Endothelial cell of umbilical vein (primary cell): ENCODE measurements around the gene COPRS. TPM values are rescaled to one million over a fixed set of nuclear protein-coding genes. Genes with fewer than 3 reads are reported as not detected.

Source experiments
- BruUV-seq: library from RNA; stranded (reverse); fragments of 400-500 nt; replicated peaks from 2 replicates; lab custom pipeline; 2021; lab: Mats Ljungman, UMichigan
- CTCF ChIA-PET: fragments of 300-600, 350-600 bp; sonication (Branson Sonifier 250); formaldehyde crosslinking; loops from one replicate; lab custom pipeline; 2021; ENCODE audit warnings: antibody characterized with exemption, inconsistent platforms; lab: Charles Lee
- POLR2A ChIA-PET: fragments of 300-600, 350-600 bp; sonication (Branson Sonifier 250); formaldehyde crosslinking; loops from one replicate; lab custom pipeline; 2021; ENCODE audit warnings: antibody characterized with exemption, inconsistent platforms; lab: Charles Lee
- DNase-seq: peaks from one replicate; pipeline ENCODE4 v3.0.0-alpha.2; 2011; ENCODE audit warnings: low read depth, low spot score
- FAIRE-seq: peaks from 2 replicates; lab custom pipeline; 2011; peaks lifted over from hg19 to GRCh38; lab: Jason Lieb, UNC
- H2AFZ ChIP-seq: 2 replicates; pipeline ENCODE4 v1.6.0; 2012; ENCODE audit warnings: low read depth, low read length, control low read depth, inconsistent platforms
- H3K27ac ChIP-seq: 2 replicates; pipeline ENCODE4 v1.5.1; 2011; ENCODE audit warnings: low read depth, mild to moderate bottlenecking, control low read depth, low read length, moderate library complexity; ENCODE audit not compliant: insufficient read depth
- H3K27me3 ChIP-seq, 2 experiments: 2 replicates each; pipeline versions ENCODE4 v1.6.0 to v1.6.1; 2011; ENCODE audit warnings: low read length in 2 of 2, mixed read lengths in 1 of 2; ENCODE audit not compliant: control insufficient read depth in 2 of 2, insufficient read depth in 2 of 2
- H3K36me3 ChIP-seq, 2 experiments: 2 replicates in 1 of 2; 3 replicates in 1 of 2; pipeline ENCODE4 v1.5.1; 2011; ENCODE audit warnings: low read length in 2 of 2, mild to moderate bottlenecking in 1 of 2, moderate library complexity in 1 of 2; ENCODE audit not compliant: control insufficient read depth in 2 of 2, insufficient read depth in 2 of 2; ENCODE audit errors: extremely low read depth in 1 of 2
- H3K4me1 ChIP-seq: 3 replicates; pipeline ENCODE4 v1.5.1; 2011; ENCODE audit warnings: mild to moderate bottlenecking, low read length; ENCODE audit not compliant: control insufficient read depth, insufficient read depth; ENCODE audit errors: extremely low read depth
- H3K4me2 ChIP-seq: 2 replicates; pipeline ENCODE4 v1.6.1; 2011; ENCODE audit warnings: low read length, control low read depth, mixed read lengths; ENCODE audit not compliant: insufficient read depth
- H3K4me3 ChIP-seq, 3 experiments: fragments of 200-600 bp in 1 of 3; sonication (generic), shearing (Covaris generic) in 1 of 3; replicated peaks in 1 of 3; 2 replicates each; pipeline ENCODE4 v1.5.1; 2011 to 2016; ENCODE audit warnings: control low read depth in 3 of 3, low read length in 3 of 3, mild to moderate bottlenecking in 2 of 3, inconsistent platforms in 1 of 3, low read depth in 1 of 3, moderate library complexity in 1 of 3; ENCODE audit not compliant: insufficient read depth in 1 of 3
- H3K79me2 ChIP-seq: 2 replicates; pipeline ENCODE4 v1.6.0; 2012; ENCODE audit warnings: low read length, inconsistent platforms; ENCODE audit not compliant: control insufficient read depth, insufficient read depth
- H3K9ac ChIP-seq: replicated peaks from 2 replicates; pipeline ENCODE3; 2011; ENCODE audit warnings: low read length, control low read depth; ENCODE audit not compliant: insufficient read depth; ENCODE audit errors: extremely low read depth
- H3K9me1 ChIP-seq: replicated peaks from 3 replicates; pipeline ENCODE4 v1.6.0; 2011; ENCODE audit warnings: mild to moderate bottlenecking, low read length; ENCODE audit not compliant: control insufficient read depth, insufficient read depth; ENCODE audit errors: extremely low read depth
- H3K9me3 ChIP-seq: replicated peaks from 2 replicates; pipeline ENCODE4 v1.5.1; 2012; ENCODE audit warnings: low read length, inconsistent platforms; ENCODE audit not compliant: control insufficient read depth, insufficient read depth
- H4K20me1 ChIP-seq: replicated peaks from 2 replicates; pipeline ENCODE3; 2011; ENCODE audit warnings: mild to moderate bottlenecking, low read length; ENCODE audit not compliant: control insufficient read depth, insufficient read depth; ENCODE audit errors: extremely low read depth
- FOS ChIP-seq: IDR thresholded peaks from 2 replicates; pipeline ENCODE4 v1.6.1; 2011; ENCODE audit warnings: mild to moderate bottlenecking, low read length, moderate library complexity, borderline replicate concordance; ENCODE audit not compliant: insufficient read depth
- GATA2 ChIP-seq: IDR thresholded peaks from 2 replicates; pipeline ENCODE4 v1.7.0; 2011; ENCODE audit warnings: low read depth, mild to moderate bottlenecking, moderate library complexity, mixed read lengths, low read length; ENCODE audit not compliant: insufficient read length, insufficient read depth
- JUN ChIP-seq: IDR thresholded peaks from 2 replicates; pipeline ENCODE4 v1.6.1; 2011; ENCODE audit warnings: borderline replicate concordance, low read depth; ENCODE audit not compliant: insufficient read length, insufficient read depth
- MYC ChIP-seq: IDR thresholded peaks from one replicate; pipeline ENCODE4 v1.6.1; 2011; ENCODE audit warnings: mild to moderate bottlenecking, low read depth, low read length
- POLR2A ChIP-seq: IDR thresholded peaks from 2 replicates; pipeline ENCODE4 v1.6.1; 2012; ENCODE audit warnings: low read depth, mild to moderate bottlenecking, control low read depth, low read length
- POLR2AphosphoS5 ChIP-seq: IDR thresholded peaks from 2 replicates; pipeline ENCODE4 v1.6.1; 2012; ENCODE audit warnings: low read depth, mild to moderate bottlenecking, control low read depth, low read length, moderate library complexity; ENCODE audit not compliant: insufficient read depth
- dilution Hi-C: fragments of 300-500 bp; cut with MboI; formaldehyde crosslinking; loops from one replicate; pipeline ENCODE4 v1.15.0; 2019; ENCODE audit warnings: low sequenced_read_pairs; ENCODE audit not compliant: extremely low pct_ligation_motif_present
- intact Hi-C: fragments of 100-400 bp; cut with micrococcal nuclease; formaldehyde crosslinking; loops from one replicate; pipeline ENCODE4 v1.10.0; 2022
- polyA plus RNA-seq, 4 experiments: library from polyadenylated mRNA; depleted of rRNA in 3 of 4; stranded (reverse) in 3 of 4; unstranded in 1 of 4; fragments of >200 nt; gene quantifications; 2 replicates each; pipeline versions ENCODE4 v1.2.1 to v1.2.3, GENCODE V29; 2011 to 2012; ENCODE audit warnings: missing spikeins in 1 of 4
- total RNA-seq: library from RNA; stranded (reverse); gene quantifications from 2 replicates; pipeline ENCODE4 v1.2.3, GENCODE V29; 2021
- TF ChIP-seq, protein P1 (sequence below), 2 donors: IDR thresholded peaks; 1 replicate in 1 of 2; 2 replicates in 1 of 2; pipeline ENCODE4 v1.5.1; 2011; ENCODE audit warnings: low read length in 2 of 2, mild to moderate bottlenecking in 2 of 2, moderate library complexity in 2 of 2, control low read depth in 1 of 2, inconsistent platforms in 1 of 2, low read depth in 1 of 2; ENCODE audit not compliant: insufficient read depth in 1 of 2; ENCODE audit errors: extremely low read depth in 1 of 2
- TF ChIP-seq, protein P2 (sequence below): IDR thresholded peaks from 2 replicates; pipeline ENCODE4 v1.6.1; 2011; ENCODE audit not compliant: insufficient read depth, insufficient read length

The COPRS gene
- total and polyA plus RNA-seq, 2 donors (not counting 3 experiments of a cell fraction or from before 2014, with no cell fraction given) = 43.1 to 48.0 TPM

DNA sequence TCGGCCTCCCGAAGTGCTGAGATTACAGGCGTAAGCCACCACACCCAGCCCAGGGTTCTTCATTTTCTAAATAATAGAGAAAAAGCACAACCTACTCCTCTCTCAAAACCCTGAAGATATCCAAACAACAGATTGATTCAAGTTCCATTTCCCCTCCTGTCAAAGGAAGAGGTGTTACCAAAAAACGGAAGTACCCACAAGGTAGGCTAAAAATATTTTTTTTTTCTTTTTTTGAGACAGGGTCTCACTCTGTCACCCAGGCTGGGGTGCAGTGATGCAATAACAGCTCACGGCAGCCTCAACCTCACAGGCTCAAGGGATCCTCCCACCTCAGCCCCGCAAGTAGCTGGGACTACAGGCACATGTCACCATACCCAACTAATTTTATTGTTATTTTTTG, 23.5 kb upstream of the COPRS start:
- Histone ChIP-seq H3K9ac (no peak overlapping the region), H3K27ac (no peak overlapping the region), H3K4me2 (no peak overlapping the region), H3K9me3 (no peaks in the 10 kb centered on the region), H3K27me3 (no peaks in the 10 kb centered on the region), H4K20me1 (no peaks in the 10 kb centered on the region), H3K9me1 (no peaks in the 10 kb centered on the region), H3K4me3 (no peak overlapping the region), H3K36me3 (peaks cover 12 to 22% of the 10 kb centered on the region in 2 experiments), H3K4me1 (peaks cover 2% of the 10 kb centered on the region), H3K79me2 (no peaks in the 10 kb centered on the region), H2AFZ (no peak overlapping the region)
- intact Hi-C loops = no loop called here
- FAIRE-seq = no peak
- POLR2A ChIA-PET = no interaction called here
- DNase-seq = no peak
- TF ChIP-seq GATA2 (no peak), POLR2A (no peak), MYC (no peak), JUN (no peak), FOS (no peak)
- TF ChIP-seq, protein P1, sequence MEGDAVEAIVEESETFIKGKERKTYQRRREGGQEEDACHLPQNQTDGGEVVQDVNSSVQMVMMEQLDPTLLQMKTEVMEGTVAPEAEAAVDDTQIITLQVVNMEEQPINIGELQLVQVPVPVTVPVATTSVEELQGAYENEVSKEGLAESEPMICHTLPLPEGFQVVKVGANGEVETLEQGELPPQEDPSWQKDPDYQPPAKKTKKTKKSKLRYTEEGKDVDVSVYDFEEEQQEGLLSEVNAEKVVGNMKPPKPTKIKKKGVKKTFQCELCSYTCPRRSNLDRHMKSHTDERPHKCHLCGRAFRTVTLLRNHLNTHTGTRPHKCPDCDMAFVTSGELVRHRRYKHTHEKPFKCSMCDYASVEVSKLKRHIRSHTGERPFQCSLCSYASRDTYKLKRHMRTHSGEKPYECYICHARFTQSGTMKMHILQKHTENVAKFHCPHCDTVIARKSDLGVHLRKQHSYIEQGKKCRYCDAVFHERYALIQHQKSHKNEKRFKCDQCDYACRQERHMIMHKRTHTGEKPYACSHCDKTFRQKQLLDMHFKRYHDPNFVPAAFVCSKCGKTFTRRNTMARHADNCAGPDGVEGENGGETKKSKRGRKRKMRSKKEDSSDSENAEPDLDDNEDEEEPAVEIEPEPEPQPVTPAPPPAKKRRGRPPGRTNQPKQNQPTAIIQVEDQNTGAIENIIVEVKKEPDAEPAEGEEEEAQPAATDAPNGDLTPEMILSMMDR (IDR thresholded peaks at IDR 0.05; ENCODE audit: extremely low read depth in 1 of 2, insufficient read depth in 1 of 2, low read depth in 1 of 2, low read length in 2 of 2) = no peak
- BruUV-seq = no TSS peak
- CTCF ChIA-PET = interaction anchor here (0.7 to 1.8 kb wide), 3 partner anchors 19 to 40 kb away, joined by 3 to 7 read pairs (median 3); partner anchors contain the start of gene UTP6
- dilution Hi-C loops = no loop called here

DNA sequence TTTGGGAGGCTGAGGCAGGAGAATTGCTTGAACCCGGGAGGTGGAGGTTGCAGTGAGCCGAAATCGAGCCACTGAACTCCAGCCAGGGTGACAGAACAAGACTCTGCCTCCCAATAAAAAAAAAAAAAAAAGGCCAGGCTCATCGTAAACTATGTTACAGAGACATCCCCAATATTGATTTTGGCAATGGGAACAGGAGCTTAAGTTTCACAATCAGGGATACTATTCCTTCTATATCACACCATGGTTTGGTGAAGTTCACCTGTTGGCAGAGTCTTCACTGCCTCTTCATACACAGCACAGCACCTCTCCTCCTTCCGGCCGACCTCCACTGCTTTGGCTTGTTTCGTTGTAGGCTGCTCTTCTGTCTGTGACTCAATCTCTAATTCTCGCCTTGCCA, 21.3 kb upstream of the COPRS start:
- BruUV-seq = no TSS peak
- intact Hi-C loops (no loop called here), dilution Hi-C loops (no loop called here)
- CTCF ChIA-PET = no interaction called here
- Histone ChIP-seq H3K27me3 (no peaks in the 10 kb centered on the region), H3K4me3 (no peak overlapping the region), H3K4me1 (peaks cover 2% of the 10 kb centered on the region), H3K9ac (no peak overlapping the region), H3K36me3 (peaks cover 9 to 20% of the 10 kb centered on the region in 2 experiments), H3K9me1 (no peaks in the 10 kb centered on the region), H2AFZ (no peak overlapping the region), H3K9me3 (no peaks in the 10 kb centered on the region), H4K20me1 (no peaks in the 10 kb centered on the region), H3K27ac (no peak overlapping the region), H3K4me2 (no peak overlapping the region), H3K79me2 (no peaks in the 10 kb centered on the region)
- DNase-seq (no peak), FAIRE-seq (no peak)
- POLR2A ChIA-PET = no interaction called here
- TF ChIP-seq GATA2 (no peak), POLR2AphosphoS5 (no peak), MYC (no peak), JUN (no peak)
- TF ChIP-seq, protein P2, sequence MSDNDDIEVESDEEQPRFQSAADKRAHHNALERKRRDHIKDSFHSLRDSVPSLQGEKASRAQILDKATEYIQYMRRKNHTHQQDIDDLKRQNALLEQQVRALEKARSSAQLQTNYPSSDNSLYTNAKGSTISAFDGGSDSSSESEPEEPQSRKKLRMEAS = no peak
